ENCODE measurements around the gene SKIL.

DNA sequence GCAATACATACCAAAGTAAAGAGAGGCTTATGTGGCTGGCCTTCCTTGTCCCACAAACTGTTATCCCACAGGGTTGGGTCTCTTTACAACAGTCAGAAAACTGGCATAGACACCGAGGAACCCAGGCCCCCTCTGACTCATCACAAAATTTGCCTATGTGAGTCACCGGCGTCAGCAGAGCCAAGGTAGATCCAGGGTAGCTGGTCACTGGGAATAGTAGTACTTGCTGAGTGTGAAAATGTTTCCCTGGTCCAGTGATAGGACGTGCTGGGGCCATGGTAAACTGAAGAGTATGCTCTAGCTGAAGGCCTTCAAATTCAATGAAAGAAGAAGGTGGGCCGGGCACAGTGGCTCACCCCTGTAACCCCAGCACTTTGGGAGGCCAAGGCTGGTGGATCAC is 27.1 kb upstream of the SKIL start:
- no peak for TF ChIP-seq POLR2A (IDR thresholded peaks at IDR 0.05)
- TF ChIP-seq, protein P1, sequence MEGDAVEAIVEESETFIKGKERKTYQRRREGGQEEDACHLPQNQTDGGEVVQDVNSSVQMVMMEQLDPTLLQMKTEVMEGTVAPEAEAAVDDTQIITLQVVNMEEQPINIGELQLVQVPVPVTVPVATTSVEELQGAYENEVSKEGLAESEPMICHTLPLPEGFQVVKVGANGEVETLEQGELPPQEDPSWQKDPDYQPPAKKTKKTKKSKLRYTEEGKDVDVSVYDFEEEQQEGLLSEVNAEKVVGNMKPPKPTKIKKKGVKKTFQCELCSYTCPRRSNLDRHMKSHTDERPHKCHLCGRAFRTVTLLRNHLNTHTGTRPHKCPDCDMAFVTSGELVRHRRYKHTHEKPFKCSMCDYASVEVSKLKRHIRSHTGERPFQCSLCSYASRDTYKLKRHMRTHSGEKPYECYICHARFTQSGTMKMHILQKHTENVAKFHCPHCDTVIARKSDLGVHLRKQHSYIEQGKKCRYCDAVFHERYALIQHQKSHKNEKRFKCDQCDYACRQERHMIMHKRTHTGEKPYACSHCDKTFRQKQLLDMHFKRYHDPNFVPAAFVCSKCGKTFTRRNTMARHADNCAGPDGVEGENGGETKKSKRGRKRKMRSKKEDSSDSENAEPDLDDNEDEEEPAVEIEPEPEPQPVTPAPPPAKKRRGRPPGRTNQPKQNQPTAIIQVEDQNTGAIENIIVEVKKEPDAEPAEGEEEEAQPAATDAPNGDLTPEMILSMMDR (IDR thresholded peaks at IDR 0.05), result no peak
